Adipose tissue (tissue), 3 donors: ENCODE data around the gene GPR42. TPM values are rescaled to one million over a fixed set of nuclear protein-coding genes. Genes with fewer than 3 reads are reported as not detected.

Experiments
- H3K27ac ChIP-seq: one replicate; pipeline ENCODE4 v1.5.1; 2013; ENCODE audit warnings: low read depth, low read length
- WGBS, 3 donors: extraction: QIAGEN DNeasy Blood & Tissue Kit; methylation state at CpG; one replicate each; pipeline ENCODE4 v1.1.7; 2013; 5-methylcytosine and 5-hydroxymethylcytosine counted together
- polyA plus RNA-seq, 3 donors: library from polyadenylated mRNA; stranded (reverse); fragments of 200-250 nt; gene quantifications; one replicate each; pipeline ENCODE4 v1.2.3, GENCODE V29; 2013
- donor health status: healthy with polysubstance abuse.
- donor health status: Bipolar disorder and iron deficiency.
- donor health status: healthy.

The GPR42 gene
- polyA plus RNA-seq, 3 donors: 0.06 to 0.90 TPM; not detected in 1

DNA sequence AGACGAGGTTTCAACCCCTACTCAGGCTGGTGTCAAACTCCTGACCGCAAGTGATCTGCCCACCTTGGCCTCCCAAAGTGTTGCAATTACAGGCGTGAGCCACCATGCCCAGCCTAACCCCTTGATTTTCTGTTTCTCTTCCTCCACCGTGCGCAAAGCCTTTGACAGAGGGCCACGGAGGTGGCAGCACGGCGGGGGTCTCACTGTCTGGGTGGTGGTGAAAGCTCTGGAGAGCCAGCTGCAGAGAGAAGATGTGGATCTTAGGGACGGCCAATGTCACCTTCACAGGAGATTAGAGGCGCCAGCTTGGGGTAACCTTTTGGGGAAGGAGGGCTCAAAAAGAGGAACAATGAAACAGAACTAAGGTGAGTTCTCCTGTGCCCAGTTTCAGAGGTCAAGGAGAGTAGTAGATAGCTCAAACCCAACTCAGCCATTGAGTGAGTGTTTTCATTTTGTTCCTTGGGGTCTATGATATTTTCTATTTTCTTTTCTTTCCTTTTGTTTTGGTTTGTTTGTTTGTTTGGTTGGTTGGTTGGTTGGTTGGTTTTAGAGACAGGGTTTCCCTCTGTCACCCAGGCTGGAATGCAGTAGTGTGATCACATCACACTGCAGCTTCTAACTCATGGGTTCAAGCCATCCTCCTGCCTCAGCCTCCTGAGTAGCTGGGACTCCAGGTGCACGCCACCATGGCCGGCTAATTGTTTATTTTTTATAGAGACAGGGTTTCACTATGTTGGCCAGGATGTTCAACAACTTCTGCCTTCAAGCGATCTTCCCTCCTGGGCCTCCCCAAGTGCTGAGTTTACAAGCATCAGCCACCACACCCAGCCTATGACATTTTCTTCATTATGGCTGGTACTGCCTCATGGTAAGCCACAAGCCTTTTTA lies 37.7 kb downstream of the GPR42 start:
- WGBS, 3 donors: 83 to 92% (median 89%) methylated on average over 13 of the region's 13 CpGs

DNA sequence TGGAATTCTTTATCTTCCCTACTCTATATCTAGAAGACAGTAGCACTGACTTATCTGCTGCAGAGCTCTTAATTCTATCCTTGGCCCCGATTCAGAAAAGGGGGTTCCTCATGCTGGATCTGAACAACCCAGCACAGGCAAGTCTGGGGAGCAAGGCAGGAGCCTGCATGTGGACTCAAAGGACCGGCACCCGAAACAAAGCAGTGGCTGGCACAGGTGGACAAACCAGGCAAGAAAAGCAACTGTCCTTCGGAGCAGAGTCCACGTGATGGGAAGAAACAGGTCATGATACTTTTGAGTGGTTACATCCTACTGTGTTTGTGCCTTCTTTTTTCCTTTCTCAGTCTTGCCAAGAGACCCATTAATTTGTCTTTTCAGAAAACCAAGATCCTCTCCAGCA lies 38.3 kb downstream of the GPR42 start:
- H3K27ac ChIP-seq: no peak overlapping the region
- 75 to 85% (median 78%) methylated on average over 5 of the region's 5 CpGs for WGBS, 3 donors

More for the DNA sequence above, 37.7 kb downstream of the GPR42 start:
- no peak overlapping the region for H3K27ac ChIP-seq

DNA sequence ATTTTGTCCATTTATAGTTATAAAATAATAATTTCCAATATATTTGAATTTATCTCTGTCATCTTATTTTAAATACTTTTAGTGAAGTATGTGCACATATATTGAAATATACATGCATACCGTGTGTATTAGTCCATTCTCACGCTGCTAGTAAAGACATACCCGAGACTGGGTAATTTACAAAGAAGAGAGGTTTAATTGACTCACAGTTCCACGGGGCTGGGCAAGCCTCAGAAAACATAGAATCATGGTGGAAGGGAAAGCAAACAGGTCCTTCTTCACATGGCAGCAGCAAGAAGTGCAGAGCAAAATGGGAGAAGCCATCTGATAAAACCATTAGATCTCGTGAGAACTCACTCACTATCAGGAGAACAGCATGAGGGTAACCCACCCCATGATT lies 39.6 kb downstream of the GPR42 start:
- 85 to 93% (median 89%) methylated on average over 5 of the region's 5 CpGs for WGBS, 3 donors
- H3K27ac ChIP-seq: no peak overlapping the region

GRCh38 chr19:35414442-35414841 lies 43.6 kb downstream of the GPR42 start:
- no peak overlapping the region for H3K27ac ChIP-seq
- WGBS, 3 donors: 82 to 93% (median 89%) methylated on average over 3 of the region's 3 CpGs

DNA sequence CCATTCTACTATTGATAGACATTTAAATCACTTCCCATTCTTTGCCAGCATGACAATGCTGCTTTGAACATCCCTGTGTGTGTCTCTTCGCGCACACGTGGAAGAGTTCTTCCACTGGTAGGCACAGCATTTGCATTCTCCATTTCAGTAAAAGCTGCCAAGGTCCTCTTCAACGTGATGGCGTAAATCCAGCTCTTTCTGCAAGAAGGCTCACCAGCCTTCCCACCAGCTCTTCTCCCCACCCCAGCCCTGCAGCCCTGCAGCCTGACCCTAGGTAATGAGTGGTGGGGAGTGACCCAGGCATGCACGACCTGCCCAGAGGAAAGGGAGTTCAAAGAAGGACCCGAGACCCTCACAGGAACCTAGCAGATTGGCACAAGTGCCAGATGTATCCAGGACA lies 45.5 kb downstream of the GPR42 start:
- H3K27ac ChIP-seq: no peak overlapping the region
- WGBS, 3 donors: 76 to 84% (median 78%) methylated on average over 7 of the region's 7 CpGs

GRCh38 chr19:35417278-35417677 lies 46.4 kb downstream of the GPR42 start:
- WGBS, 3 donors: 90 to 95% (median 92%) methylated on average over 2 of the region's 2 CpGs
- H3K27ac ChIP-seq: no peak overlapping the region

DNA sequence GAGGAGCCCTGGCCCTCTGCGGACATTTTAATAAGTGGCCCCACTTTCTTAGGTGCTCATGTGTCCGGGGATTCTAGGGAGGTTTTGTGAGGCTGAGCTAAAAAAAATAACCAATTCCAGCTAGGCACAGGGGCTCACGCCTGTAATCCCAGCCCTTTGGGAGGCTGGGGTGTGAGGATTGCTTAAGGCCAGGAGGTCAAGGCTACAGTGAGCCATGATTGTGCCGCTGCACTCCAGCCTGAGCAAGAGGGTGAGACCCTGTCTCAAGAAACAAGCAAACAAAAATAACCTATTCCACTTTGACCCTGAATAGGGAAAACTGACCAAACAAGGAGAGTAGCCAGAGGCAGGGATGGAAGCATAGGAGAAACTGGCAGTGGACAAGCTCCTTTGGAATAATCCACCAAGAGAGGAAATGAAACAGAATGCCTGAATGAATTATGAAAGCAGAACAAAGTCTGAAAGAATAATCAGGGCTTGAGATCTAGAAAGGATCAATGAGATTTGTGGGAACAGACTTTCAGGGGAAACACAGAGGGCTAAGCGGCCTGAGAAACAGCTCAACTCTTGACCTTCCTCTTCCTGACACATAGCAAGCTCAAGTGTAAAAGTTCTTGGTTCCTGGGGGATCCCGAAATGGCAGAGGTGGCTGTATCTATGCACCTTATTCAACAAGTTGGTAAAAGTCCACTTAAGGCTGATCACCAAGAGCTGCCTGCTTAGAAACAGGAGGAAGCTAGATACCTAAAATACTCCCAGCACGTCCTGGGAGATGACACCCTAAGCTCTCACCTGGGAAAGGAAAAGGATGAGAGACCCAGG lies 47.1 kb downstream of the GPR42 start:
- H3K27ac ChIP-seq: no peak overlapping the region
- 67 to 86% (median 81%) methylated on average over 7 of the region's 7 CpGs for WGBS, 3 donors

GRCh38 chr19:35419046-35419445 lies 48.2 kb downstream of the GPR42 start:
- 75 to 92% (median 89%) methylated on average over 3 of the region's 3 CpGs for WGBS, 3 donors
- H3K27ac ChIP-seq: no peak overlapping the region

- no peak overlapping the region for H3K27ac ChIP-seq
- 52 to 87% (median 85%) methylated on average over 5 of the region's 5 CpGs for WGBS, 3 donors
Measured at GRCh38 chr19:35419805-35420204, 48.9 kb downstream of the GPR42 start.

DNA sequence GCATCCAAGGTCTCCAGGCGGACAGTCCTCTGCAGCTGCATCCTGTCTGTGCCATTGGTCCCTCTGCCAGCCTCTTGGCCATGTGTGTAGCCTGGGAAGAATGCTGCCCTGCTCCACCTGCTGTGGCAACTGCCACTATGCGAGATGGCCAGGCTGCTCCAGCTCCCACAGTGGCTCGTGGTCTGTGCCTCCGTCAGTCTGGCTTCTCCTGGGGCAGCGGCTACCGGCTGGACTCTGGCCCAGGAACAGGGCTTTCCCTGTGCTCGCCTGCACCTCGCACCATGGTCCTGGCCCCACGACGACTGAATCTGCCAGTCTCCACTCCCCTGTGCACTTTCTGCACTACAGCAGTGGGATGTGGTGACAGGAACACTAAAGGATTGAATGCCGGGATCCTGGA lies 50.5 kb downstream of the GPR42 start:
- 50 to 76% (median 52%) methylated on average over 11 of the region's 11 CpGs for WGBS, 3 donors

More for the DNA sequence above, 50.5 kb downstream of the GPR42 start:
- no peak overlapping the region for H3K27ac ChIP-seq

Other genes starting within 250 kb of the GPR42 start
- gene LGI4, start 236.0 kb upstream of the GPR42 start, polyA plus RNA-seq: 10 to 100 TPM in 2 of 3 donors, 1 to 10 TPM in 1; 3.7 to 34.8 (median 20.6) TPM
- gene FXYD1, start 232.2 kb upstream of the GPR42 start, polyA plus RNA-seq: 100 to 1,000 TPM in 1 of 3 donors, 10 to 100 TPM in 1, 1 to 10 TPM in 1; 3.5 to 126 (median 45.3) TPM
- 1 to 10 TPM in 1 of 3 donors, under 1 TPM in 2; 0.12 to 2.4 (median 0.45) TPM for gene FXYD7, start 227.8 kb upstream of the GPR42 start, polyA plus RNA-seq
- gene FXYD5, start 216.3 kb upstream of the GPR42 start, polyA plus RNA-seq: 100 to 1,000 TPM in 1 of 3 donors, 10 to 100 TPM in 2; 16.0 to 167 (median 93.9) TPM
- not detected for gene FAM187B, start 142.3 kb upstream of the GPR42 start, polyA plus RNA-seq
- 10 to 100 TPM; 12.9 to 92.4 (median 20.2) TPM for gene LSR, start 122.1 kb upstream of the GPR42 start, polyA plus RNA-seq
- 100 to 1,000 TPM in 2 of 3 donors, 10 to 100 TPM in 1; 68.2 to 122 (median 118) TPM for gene USF2, start 102.1 kb upstream of the GPR42 start, polyA plus RNA-seq
- 10 to 100 TPM in 1 of 3 donors, 1 to 10 TPM in 1, under 1 TPM in 1; 0.34 to 16.3 (median 1.1) TPM for gene HAMP, start 88.5 kb upstream of the GPR42 start, polyA plus RNA-seq
- under 1 TPM in 1 of 3 donors, not detected in 2; 0.16 TPM for gene MAG, start 78.9 kb upstream of the GPR42 start, polyA plus RNA-seq
- gene CD22, start 41.9 kb upstream of the GPR42 start, polyA plus RNA-seq: 1 to 10 TPM in 1 of 3 donors, under 1 TPM in 2; 0.67 to 2.1 (median 0.88) TPM
- 1 to 10 TPM in 1 of 3 donors, not detected in 2; 2.2 TPM for gene FFAR1, start 23.2 kb upstream of the GPR42 start, polyA plus RNA-seq
- 1 to 10 TPM in 2 of 3 donors, under 1 TPM in 1; 0.46 to 1.8 (median 1.8) TPM for gene FFAR3, start 12.6 kb upstream of the GPR42 start, polyA plus RNA-seq
- gene FFAR2, start 77.2 kb downstream of the GPR42 start, polyA plus RNA-seq: 1 to 10 TPM in 2 of 3 donors, under 1 TPM in 1; 0.24 to 4.6 (median 4.0) TPM
- gene KRTDAP, start 119.4 kb downstream of the GPR42 start, polyA plus RNA-seq: under 1 TPM in 2 of 3 donors, not detected in 1; 0.21 to 0.42 TPM
- 10 to 100 TPM in 2 of 3 donors, 1 to 10 TPM in 1; 6.8 to 74.3 (median 15.3) TPM for gene DMKN, start 142.6 kb downstream of the GPR42 start, polyA plus RNA-seq
- gene SBSN, start 157.2 kb downstream of the GPR42 start, polyA plus RNA-seq: 1 to 10 TPM in 1 of 3 donors, under 1 TPM in 1, not detected in 1; 0.15 to 1.5 TPM
- gene GAPDHS, start 162.4 kb downstream of the GPR42 start, polyA plus RNA-seq: not detected
- gene TMEM147, start 174.6 kb downstream of the GPR42 start, polyA plus RNA-seq: 100 to 1,000 TPM in 2 of 3 donors, 10 to 100 TPM in 1; 86.7 to 140 (median 107) TPM
- gene ATP4A, start 192.6 kb downstream of the GPR42 start, polyA plus RNA-seq: 10 to 100 TPM in 1 of 3 donors, 1 to 10 TPM in 2; 1.2 to 74.4 (median 2.9) TPM
- gene PMIS2, start 215.1 kb downstream of the GPR42 start, polyA plus RNA-seq: not detected
- 1 to 10 TPM; 4.6 to 6.3 (median 6.0) TPM for gene HAUS5, start 241.7 kb downstream of the GPR42 start, polyA plus RNA-seq